C1 segment of cervical spinal cord (tissue), 14 donors: ENCODE measurements around the gene IGHMBP2.

ENCODE experiments used
- DNase-seq, 14 donors: peaks; one replicate each; lab custom pipeline; 2025; lab: John Stamatoyannopoulos, UW

IGHMBP2 gene

GRCh38 chr11:68980776-68981065 lies 77.0 kb downstream of the IGHMBP2 start, which contains the start of gene MRGPRD:
MRGPRD (minus strand) TSS chr11:68980986; CDS start chr11:68980986, 0 bp downstream.
- no peak for DNase-seq

- DNase-seq, result no peak
Observed at GRCh38 chr11:68982134-68982533, 78.4 kb downstream of the IGHMBP2 start.

DNA sequence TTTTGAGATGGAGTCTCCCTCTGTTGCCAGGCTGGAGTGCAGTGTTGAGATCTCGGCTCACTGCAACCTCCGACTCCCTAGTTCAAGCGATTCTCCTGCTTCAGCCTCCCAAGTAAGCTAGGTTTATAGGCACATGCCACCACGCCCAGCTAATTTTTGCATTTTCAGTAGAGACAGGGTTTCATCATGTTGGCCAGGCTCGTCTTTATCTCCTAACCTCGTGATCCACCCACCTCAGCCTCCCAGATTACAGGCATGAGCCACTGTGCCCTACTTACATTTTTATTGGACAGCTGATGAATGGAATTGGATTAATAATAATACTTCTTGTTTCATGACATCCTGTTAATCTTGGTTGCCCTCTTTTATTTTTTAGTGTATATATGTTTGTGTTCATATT lies 80.1 kb downstream of the IGHMBP2 start:
- no peak for DNase-seq

DNA sequence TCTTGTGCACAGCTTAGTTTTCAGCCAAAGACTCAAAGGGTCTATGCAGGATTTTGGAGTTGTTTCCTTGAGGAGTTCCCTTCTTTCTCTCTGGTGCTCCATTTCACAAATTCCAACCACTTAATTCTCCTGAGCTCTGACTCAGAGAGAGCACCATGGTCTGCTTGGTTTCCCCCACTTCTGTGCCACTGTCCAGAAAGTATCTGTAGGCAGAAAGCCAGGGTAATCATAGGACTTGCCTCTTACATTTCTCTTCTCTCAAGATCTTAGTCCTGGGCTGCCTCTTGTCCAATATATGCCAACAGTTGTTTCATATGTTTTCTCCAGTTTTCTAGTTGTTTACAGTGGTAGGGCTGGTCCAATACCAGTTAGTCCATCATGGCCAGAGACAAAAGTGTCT lies 83.5 kb downstream of the IGHMBP2 start:
- no peak for DNase-seq

- peak in 1 of 14 donors; percentile 87 for DNase-seq
Observed at GRCh38 chr11:68988491-68988890, 84.8 kb downstream of the IGHMBP2 start.
